ENCODE data around the gene OR51F2. TPM values are rescaled to one million over a fixed set of nuclear protein-coding genes. Genes with fewer than 3 reads are reported as not detected.

The OR51F2 gene
- polyA plus RNA-seq, 1 of the 3 experiments (the other 2 are of a cell fraction): not detected

GRCh38 chr11:4797206-4797605 is 23.9 kb upstream of the OR51F2 start:
- H3K4me3 ChIP-seq (ENCODE audit: low read depth in 2 of 2, low read length in 1 of 2): no peak overlapping the region
- H3K27me3 ChIP-seq (ENCODE audit: insufficient read depth): no peaks in the 10 kb centered on the region
- DNase-seq: no peak
- H3K9me2 ChIP-seq: no peaks in the 10 kb centered on the region
- H3K79me2 ChIP-seq (ENCODE audit: insufficient read depth): no peaks in the 10 kb centered on the region
- no peaks in the 10 kb centered on the region for H3K36me3 ChIP-seq (replicated peaks in 1 of 2; ENCODE audit: control insufficient read depth in 1 of 2, insufficient read depth in 2 of 2, low read length in 1 of 2)
- POLR2A ChIA-PET: no interaction called here
- no peak overlapping the region for H2AFZ ChIP-seq (ENCODE audit: low read depth)
- no peak overlapping the region for H3K27ac ChIP-seq (ENCODE audit: low read depth in 2 of 2, low read length in 1 of 2)
- no peak overlapping the region for H3K4me2 ChIP-seq
- no peaks in the 10 kb centered on the region for H3K4me1 ChIP-seq (ENCODE audit: control insufficient read depth in 1 of 2, insufficient read depth in 2 of 2, low read depth in 1 of 2, low read length in 1 of 2)
- H3F3A ChIP-seq (replicated peaks; ENCODE audit: insufficient read depth): no peaks in the 10 kb centered on the region
- TF ChIP-seq POLR2AphosphoS5 (IDR thresholded peaks at IDR 0.05; ENCODE audit: low read depth, low read length) (no peak), JUND (IDR thresholded peaks at IDR 0.05) (no peak), MEF2A (IDR thresholded peaks at IDR 0.05; ENCODE audit: borderline replicate concordance, low read depth) (no peak), RCOR1 (IDR thresholded peaks at IDR 0.05; ENCODE audit: low read length) (no peak), USF1 (IDR thresholded peaks at IDR 0.05; ENCODE audit: borderline replicate concordance, low read depth) (no peak), NRF1 (IDR thresholded peaks at IDR 0.05; ENCODE audit: low read depth, low read length) (no peak), TAF1 (IDR thresholded peaks at IDR 0.05; ENCODE audit: borderline replicate concordance, low read depth, low read length) (no peak), CHD2 (IDR thresholded peaks at IDR 0.05; ENCODE audit: low read length, partially characterized antibody) (no peak), PBX3 (IDR thresholded peaks at IDR 0.05) (no peak), RAD21 (IDR thresholded peaks at IDR 0.05; ENCODE audit: low read length) (no peak), SIN3A (IDR thresholded peaks at IDR 0.05; ENCODE audit: borderline replicate concordance, low read depth, low read length) (no peak), EZH2phosphoT487 (IDR thresholded peaks at IDR 0.05; ENCODE audit: borderline replicate concordance, low read depth) (no peak), FOXJ3 (CRISPR knock-in tag; IDR thresholded peaks at IDR 0.05) (no peak), USF2 (IDR thresholded peaks at IDR 0.05; ENCODE audit: borderline replicate concordance, low read depth, low read length) (no peak), CTCF (IDR thresholded peaks at IDR 0.05) (no peak), YY1 (IDR thresholded peaks at IDR 0.05; ENCODE audit: low read depth) (no peak), GATA2 (CRISPR knock-in tag; IDR thresholded peaks at IDR 0.05) (no peak), FOSL2 (IDR thresholded peaks at IDR 0.05; ENCODE audit: borderline replicate concordance, low read depth) (no peak), IRF3 (IDR thresholded peaks at IDR 0.05; ENCODE audit: low read depth, low read length) (no peak)
- H4K20me1 ChIP-seq (ENCODE audit: insufficient read depth): no peaks in the 10 kb centered on the region
- no peak overlapping the region for H3K9ac ChIP-seq
- CTCF ChIA-PET: no interaction called here
- WGBS (ENCODE audit: low lambda C conversion rate): 0% methylated on average over 1 of the region's 2 CpGs
- H3K9me3 ChIP-seq: no peaks in the 10 kb centered on the region
